Activated T-helper 1 cell treated with anti-CD3 and anti-CD28 coated beads, Interleukin-12 subunit alpha, Interleukin-12 subunit beta, Interleukin-2, Interleukin-4 antibody, amounts not matched to agents 30 ng/mL and 10 ng/mL and 1 ng/mL, durations not matched to agents 14 hours and 24 hours and 36 hours (primary cell): ENCODE results near the gene KATNAL2. TPM values are rescaled to one million over a fixed set of nuclear protein-coding genes. Genes with fewer than 3 reads are reported as not detected.
"Not testable (repeated sequence)": the region's sequence is repeated elsewhere in the genome, so short reads cannot be mapped to it uniquely, and the experiment has no call there.

Source experiments
- DNase-seq: peaks from one replicate; pipeline ENCODE4 v3.0.0; 2021; ENCODE audit warnings: low spot score
- H3K27ac Mint-ChIP-seq: one replicate; pipeline ENCODE4 v1.8.0; 2021; ENCODE audit warnings: mild to moderate bottlenecking, mixed read lengths
- H3K27me3 Mint-ChIP-seq: one replicate; pipeline ENCODE4 v1.8.0; 2022; ENCODE audit warnings: mild to moderate bottlenecking, moderate library complexity, mixed read lengths; ENCODE audit not compliant: insufficient read depth
- H3K36me3 Mint-ChIP-seq: one replicate; pipeline ENCODE4 v1.8.0; 2021; ENCODE audit warnings: low read depth, mixed read lengths
- H3K4me1 Mint-ChIP-seq: one replicate; pipeline ENCODE4 v1.8.0; 2021; ENCODE audit warnings: low read depth, mixed read lengths
- H3K4me3 Mint-ChIP-seq: one replicate; pipeline ENCODE4 v1.8.0; 2021; ENCODE audit warnings: mild to moderate bottlenecking, moderate library complexity, mixed read lengths
- H3K9me3 Mint-ChIP-seq: one replicate; pipeline ENCODE4 v1.8.0; 2021; ENCODE audit warnings: mixed read lengths
- intact Hi-C: fragments of 100-400 bp; cut with micrococcal nuclease; formaldehyde crosslinking; loops from one replicate; pipeline ENCODE4 v1.15.1; 2024
- total RNA-seq: library from RNA; stranded (reverse); gene quantifications from 2 replicates; pipeline ENCODE4 v1.2.3, GENCODE V29; 2022

The KATNAL2 gene
- total RNA-seq, 1 donor from 2014 or later = 0.26 TPM

GRCh38 chr18:47028738-47029137 lies 111.3 kb downstream of the KATNAL2 start:
- H3K4me1 Mint-ChIP-seq, H3K27ac Mint-ChIP-seq, H3K27me3 Mint-ChIP-seq, H3K4me3 Mint-ChIP-seq, DNase-seq, intact Hi-C loops, H3K36me3 Mint-ChIP-seq, H3K9me3 Mint-ChIP-seq: not testable (repeated sequence)

- intact Hi-C loops, H3K4me3 Mint-ChIP-seq, H3K9me3 Mint-ChIP-seq, H3K27me3 Mint-ChIP-seq, H3K4me1 Mint-ChIP-seq, H3K27ac Mint-ChIP-seq, DNase-seq, H3K36me3 Mint-ChIP-seq: not testable (repeated sequence)
These were observed 112.4 kb downstream of the KATNAL2 start for GRCh38 chr18:47029684-47030353.

- H3K27me3 Mint-ChIP-seq, H3K27ac Mint-ChIP-seq, intact Hi-C loops, H3K4me1 Mint-ChIP-seq, H3K9me3 Mint-ChIP-seq, H3K36me3 Mint-ChIP-seq, H3K4me3 Mint-ChIP-seq, DNase-seq: not testable (repeated sequence)
These were observed 113.5 kb downstream of the KATNAL2 start for GRCh38 chr18:47030887-47031286.

GRCh38 chr18:47032945-47033344 lies 115.5 kb downstream of the KATNAL2 start:
- Mint-ChIP-seq H3K27me3 (peaks cover 3% of the 10 kb centered on the region), H3K4me3 (no peak overlapping the region), H3K27ac (no peak overlapping the region), H3K9me3 (no peaks in the 10 kb centered on the region), H3K36me3 (no peaks in the 10 kb centered on the region), H3K4me1 (no peaks in the 10 kb centered on the region)
- intact Hi-C loops = no loop called here
- no peak for DNase-seq

- intact Hi-C loops, H3K36me3 Mint-ChIP-seq, H3K4me1 Mint-ChIP-seq, H3K4me3 Mint-ChIP-seq, H3K27me3 Mint-ChIP-seq, DNase-seq, H3K27ac Mint-ChIP-seq, H3K9me3 Mint-ChIP-seq: not testable (repeated sequence)
These were observed 117.2 kb downstream of the KATNAL2 start for GRCh38 chr18:47034591-47034990.

- H3K9me3 Mint-ChIP-seq = no peaks in the 10 kb centered on the region
- intact Hi-C loops = no loop called here
- no peaks in the 10 kb centered on the region for H3K4me1 Mint-ChIP-seq
- no peaks in the 10 kb centered on the region for H3K36me3 Mint-ChIP-seq
- no peak within 1 kb of the TSS for H3K27ac Mint-ChIP-seq
- H3K27me3 Mint-ChIP-seq = peaks cover 3% of the 10 kb centered on the region
- DNase-seq = no peak
- no peak within 1 kb of the TSS for H3K4me3 Mint-ChIP-seq
These were observed 117.8 kb downstream of the KATNAL2 start, which contains the start of gene ELOA2 for GRCh38 chr18:47035156-47035671. Gene ELOA2 (minus strand): TSS chr18:47035621. CDS start chr18:47035264, 357 bp downstream.

- H3K4me3 Mint-ChIP-seq = no peak overlapping the region
- H3K27ac Mint-ChIP-seq = no peak overlapping the region
- DNase-seq = no peak
- H3K36me3 Mint-ChIP-seq = no peaks in the 10 kb centered on the region
- peaks cover 4% of the 10 kb centered on the region for H3K27me3 Mint-ChIP-seq
- no peaks in the 10 kb centered on the region for H3K4me1 Mint-ChIP-seq
- no peaks in the 10 kb centered on the region for H3K9me3 Mint-ChIP-seq
- intact Hi-C loops = no loop called here
These were observed 119.0 kb downstream of the KATNAL2 start for GRCh38 chr18:47036298-47036874.

- intact Hi-C loops = no loop called here
- DNase-seq = no peak
- no peaks in the 10 kb centered on the region for H3K4me1 Mint-ChIP-seq
These were observed 119.7 kb downstream of the KATNAL2 start for GRCh38 chr18:47036927-47037578.

GRCh38 chr18:47040982-47041381 lies 123.6 kb downstream of the KATNAL2 start:
- DNase-seq = no peak
- Mint-ChIP-seq H3K4me3 (no peak overlapping the region), H3K27ac (no peak overlapping the region), H3K27me3 (peaks cover 8% of the 10 kb centered on the region), H3K4me1 (no peaks in the 10 kb centered on the region), H3K9me3 (no peaks in the 10 kb centered on the region), H3K36me3 (no peaks in the 10 kb centered on the region)
- intact Hi-C loops = no loop called here

More at GRCh38 chr18:47036927-47037578, 119.7 kb downstream of the KATNAL2 start:
- H3K27ac Mint-ChIP-seq = no peak overlapping the region
- no peaks in the 10 kb centered on the region for H3K36me3 Mint-ChIP-seq
- no peaks in the 10 kb centered on the region for H3K9me3 Mint-ChIP-seq
- H3K4me3 Mint-ChIP-seq = no peak overlapping the region
- peaks cover 6% of the 10 kb centered on the region for H3K27me3 Mint-ChIP-seq

GRCh38 chr18:47050468-47050867 lies 133.1 kb downstream of the KATNAL2 start:
- no peaks in the 10 kb centered on the region for H3K4me1 Mint-ChIP-seq
- H3K9me3 Mint-ChIP-seq = no peaks in the 10 kb centered on the region
- H3K36me3 Mint-ChIP-seq = no peaks in the 10 kb centered on the region
- H3K4me3 Mint-ChIP-seq = no peak overlapping the region
- peak; percentile 1 for DNase-seq
- H3K27me3 Mint-ChIP-seq = peaks cover 11% of the 10 kb centered on the region
- H3K27ac Mint-ChIP-seq = no peak overlapping the region
- intact Hi-C loops = loop anchor here (1.0 kb wide), 2 partner anchors 155 to 699 kb away; no protein-coding TSS in a partner anchor

- Mint-ChIP-seq H3K9me3 (no peaks in the 10 kb centered on the region), H3K27ac (no peak overlapping the region), H3K27me3 (peaks cover 17% of the 10 kb centered on the region), H3K4me1 (no peaks in the 10 kb centered on the region), H3K4me3 (no peak overlapping the region), H3K36me3 (no peaks in the 10 kb centered on the region)
- intact Hi-C loops = no loop called here
- DNase-seq = no peak
These were observed 137.0 kb downstream of the KATNAL2 start for GRCh38 chr18:47054369-47054768.

- H3K27ac Mint-ChIP-seq = no peak overlapping the region
- intact Hi-C loops = no loop called here
- no peak overlapping the region for H3K4me3 Mint-ChIP-seq
- no peak for DNase-seq
- H3K27me3 Mint-ChIP-seq = no peaks in the 10 kb centered on the region
- H3K9me3 Mint-ChIP-seq = no peaks in the 10 kb centered on the region
- H3K36me3 Mint-ChIP-seq = no peaks in the 10 kb centered on the region
- H3K4me1 Mint-ChIP-seq = no peaks in the 10 kb centered on the region
These were observed 145.1 kb downstream of the KATNAL2 start for GRCh38 chr18:47062471-47062870.

GRCh38 chr18:47063096-47063495 lies 145.7 kb downstream of the KATNAL2 start:
- Mint-ChIP-seq H3K4me3 (no peak overlapping the region), H3K9me3 (no peaks in the 10 kb centered on the region), H3K4me1 (no peaks in the 10 kb centered on the region), H3K27ac (no peak overlapping the region), H3K27me3 (no peaks in the 10 kb centered on the region), H3K36me3 (no peaks in the 10 kb centered on the region)
- DNase-seq = no peak
- intact Hi-C loops = no loop called here
